K562 (cell line): ENCODE results near the gene STIM1. TPM values are rescaled to one million over a fixed set of nuclear protein-coding genes. Genes with fewer than 3 reads are reported as not detected.
A peak's percentile ranks its signal among the peaks of the same experiment; 100 is the strongest.

Experiments
- E2F8 ChIP-seq: fragments of 450-650 bp; IDR thresholded peaks from 2 replicates; pipeline ENCODE4 v1.7.1; 2018; ENCODE audit warnings: mild to moderate bottlenecking, low read depth; ENCODE audit not compliant: partially characterized antibody
- EZH2 ChIP-seq: IDR thresholded peaks from 2 replicates; pipeline ENCODE4 v1.6.1; 2012; ENCODE audit warnings: low read depth, mild to moderate bottlenecking, inconsistent platforms, low read length, borderline replicate concordance
- HNRNPL ChIP-seq: fragments of 200-400 bp; formaldehyde crosslinking; IDR thresholded peaks from 2 replicates; pipeline ENCODE4 v1.6.1; 2017; ENCODE audit warnings: low read depth, mild to moderate bottlenecking, low read length
- MEF2A ChIP-seq: IDR thresholded peaks from 2 replicates; pipeline ENCODE4 v1.6.1; 2011; ENCODE audit warnings: low read depth, mild to moderate bottlenecking, low read length, moderate library complexity; ENCODE audit not compliant: control insufficient read depth
- MYBL2 ChIP-seq, 2 experiments: fragments of 450-650 bp in 1 of 2; sonication (generic) in 1 of 2; formaldehyde crosslinking in 1 of 2; IDR thresholded peaks; 2 replicates each; pipeline versions ENCODE4 v1.6.1 to v1.8.1; 2017 to 2022; ENCODE audit warnings: borderline replicate concordance in 1 of 2, inconsistent platforms in 1 of 2, low read depth in 1 of 2, mild to moderate bottlenecking in 1 of 2, missing genetic modification reagents in 1 of 2, moderate library complexity in 1 of 2
- NFIC ChIP-seq: fragments of 450-650 bp; IDR thresholded peaks from 2 replicates; pipeline ENCODE4 v1.6.1; 2017; ENCODE audit warnings: mild to moderate bottlenecking, inconsistent platforms
- NUFIP1 ChIP-seq: fragments of 450-650 bp; IDR thresholded peaks from 2 replicates; pipeline ENCODE4 v1.6.1; 2018; ENCODE audit not compliant: partially characterized antibody
- RAD21 ChIP-seq, 2 experiments: fragments of 250-450 bp in 1 of 2; fragments of 450-650 bp in 1 of 2; sonication (Bioruptor Pico) in 1 of 2; formaldehyde crosslinking in 1 of 2; IDR thresholded peaks in 1 of 2; conservative IDR thresholded peaks in 1 of 2; 2 replicates each; pipeline versions ENCODE4 v1.4.0 to v1.8.0; 2020 to 2022; ENCODE audit warnings: mild to moderate bottlenecking in 2 of 2, moderate library complexity in 1 of 2
- TBP ChIP-seq: optimal IDR thresholded peaks from 2 replicates; pipeline ENCODE3; 2011; ENCODE audit warnings: low read depth, low read length, improper control_type of control experiment
- TCF15 ChIP-seq: fragments of 250-450 bp; sonication (Bioruptor Pico); IDR thresholded peaks from 2 replicates; pipeline ENCODE4 v1.8.0; 2022; ENCODE audit warnings: moderate library complexity, mild to moderate bottlenecking, inconsistent platforms
- ZMIZ1 ChIP-seq, 2 experiments: fragments of 150-350 bp in 1 of 2; IDR thresholded peaks; 2 replicates each; pipeline ENCODE4 v1.6.1; 2012 to 2016; ENCODE audit warnings: low read depth in 2 of 2, low read length in 2 of 2, mild to moderate bottlenecking in 1 of 2, moderate library complexity in 1 of 2
- ZNF143 ChIP-seq: sonication (generic); formaldehyde crosslinking; IDR thresholded peaks from 2 replicates; pipeline ENCODE4 v1.9.0; 2022; ENCODE audit warnings: mild to moderate bottlenecking, missing genetic modification reagents
- polyA plus RNA-seq, 8 experiments: library from polyadenylated mRNA; depleted of rRNA in 4 of 8; stranded (reverse) in 5 of 8; unstranded in 3 of 8; fragments of >200 nt; fragmentation: Nextera tagmentation in 2 of 8; fragmentation: Illumina TruSeq in 1 of 8; extraction: Ambion mirVana in 2 of 8; extraction: Trizol in 1 of 8; gene quantifications; 2 replicates each; pipeline versions ENCODE4 v1.2.1 to v1.2.3, GENCODE V29; 2011 to 2014; ENCODE audit warnings: inconsistent platforms in 1 of 8, missing spikeins in 1 of 8
- total RNA-seq, 7 experiments: library from RNA; depleted of rRNA in 6 of 7; stranded (reverse); fragments of >200 nt in 6 of 7; fragmentation: Illumina TruSeq in 2 of 7; extraction: Trizol in 2 of 7; gene quantifications; 2 replicates each; pipeline versions ENCODE4 v1.2.1 to v1.2.3, GENCODE V29; 2011 to 2021; ENCODE audit warnings: low replicate concordance in 1 of 7

STIM1 gene
- total and polyA plus RNA-seq, 9 of the 15 experiments (the other 6 are each of a cell fraction or from before 2014, with no cell fraction given): 7.7 to 50.5 (median 22.5) TPM

DNA sequence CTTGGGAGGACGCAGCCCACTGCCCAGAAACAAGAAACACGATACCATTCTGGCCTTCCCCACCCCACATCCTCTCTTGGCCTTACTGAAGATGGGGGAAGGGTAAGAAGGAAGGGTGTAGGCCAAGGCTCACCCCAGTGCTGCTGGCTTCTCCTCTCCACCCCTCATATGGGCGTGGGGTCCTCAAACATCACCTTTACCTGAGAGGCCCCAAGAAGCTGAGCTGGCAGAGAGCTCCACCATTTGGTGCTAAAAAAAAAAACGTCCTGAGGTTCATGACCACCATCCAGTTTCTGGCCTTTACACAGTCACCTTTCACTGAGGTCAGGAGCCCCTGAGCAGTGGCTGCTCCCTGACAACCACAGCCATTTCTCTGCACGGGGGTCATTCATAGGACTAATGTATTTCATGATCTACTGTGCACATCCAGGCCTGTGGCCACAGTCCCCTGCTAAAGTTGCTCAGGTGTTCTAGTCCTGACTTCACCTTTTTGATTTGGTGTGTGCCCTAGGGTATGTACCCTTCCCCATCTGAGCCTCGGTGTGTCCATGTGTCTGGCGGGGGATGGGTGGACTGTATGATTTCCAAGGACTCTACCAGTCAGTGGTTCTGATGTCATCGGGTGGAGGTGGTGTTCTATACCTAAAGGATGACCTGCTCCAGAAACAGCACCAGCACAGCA, 29.9 kb upstream of the STIM1 start (continued):
- TF ChIP-seq ZMIZ1 (IDR thresholded peaks at IDR 0.05; ENCODE audit: low read depth in 2 of 2, low read length in 2 of 2) (no peak), NUFIP1 (no peak), MYBL2 (IDR thresholded peaks at IDR 0.05; ENCODE audit: low read depth) (no peak), MYBL2 (CRISPR knock-in tag; IDR thresholded peaks at IDR 0.05; ENCODE audit: borderline replicate concordance) (no peak), ZNF143 (CRISPR knock-in tag) (no peak), NFIC (no peak), HNRNPL (no peak), EZH2 (no peak), TCF15 (CRISPR knock-in tag) (no peak), E2F8 (peak; percentile 41), RAD21 (CRISPR knock-in tag; conservative IDR thresholded peaks at IDR 0.05 in 1 of 2, IDR thresholded peaks at IDR 0.05 in 1 of 2) (no peak), MEF2A (no peak), TBP (no peak)
